GM12864 (cell line): Measurements from ENCODE around the gene KCNJ4.

Experiments
- DNase-seq: peaks from one replicate; pipeline ENCODE4 v3.0.0-alpha.2; 2011; ENCODE audit warnings: low read depth
- H3K4me3 ChIP-seq: 2 replicates; pipeline ENCODE4 v1.5.1; 2011; ENCODE audit warnings: mild to moderate bottlenecking, low read depth, low read length, control low read depth
- TF ChIP-seq, protein P1 (sequence below): IDR thresholded peaks from 2 replicates; pipeline ENCODE4 v1.5.1; 2011; ENCODE audit warnings: low read depth, mild to moderate bottlenecking, moderate library complexity, low read length, control low read depth, inconsistent platforms; ENCODE audit errors: missing control alignments

KCNJ4 gene

GRCh38 chr22:38437416-38437815 is 17.6 kb downstream of the KCNJ4 start:
- no peak for DNase-seq
- H3K4me3 ChIP-seq, result no peak overlapping the region
- TF ChIP-seq, protein P1, sequence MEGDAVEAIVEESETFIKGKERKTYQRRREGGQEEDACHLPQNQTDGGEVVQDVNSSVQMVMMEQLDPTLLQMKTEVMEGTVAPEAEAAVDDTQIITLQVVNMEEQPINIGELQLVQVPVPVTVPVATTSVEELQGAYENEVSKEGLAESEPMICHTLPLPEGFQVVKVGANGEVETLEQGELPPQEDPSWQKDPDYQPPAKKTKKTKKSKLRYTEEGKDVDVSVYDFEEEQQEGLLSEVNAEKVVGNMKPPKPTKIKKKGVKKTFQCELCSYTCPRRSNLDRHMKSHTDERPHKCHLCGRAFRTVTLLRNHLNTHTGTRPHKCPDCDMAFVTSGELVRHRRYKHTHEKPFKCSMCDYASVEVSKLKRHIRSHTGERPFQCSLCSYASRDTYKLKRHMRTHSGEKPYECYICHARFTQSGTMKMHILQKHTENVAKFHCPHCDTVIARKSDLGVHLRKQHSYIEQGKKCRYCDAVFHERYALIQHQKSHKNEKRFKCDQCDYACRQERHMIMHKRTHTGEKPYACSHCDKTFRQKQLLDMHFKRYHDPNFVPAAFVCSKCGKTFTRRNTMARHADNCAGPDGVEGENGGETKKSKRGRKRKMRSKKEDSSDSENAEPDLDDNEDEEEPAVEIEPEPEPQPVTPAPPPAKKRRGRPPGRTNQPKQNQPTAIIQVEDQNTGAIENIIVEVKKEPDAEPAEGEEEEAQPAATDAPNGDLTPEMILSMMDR, result no peak

DNA sequence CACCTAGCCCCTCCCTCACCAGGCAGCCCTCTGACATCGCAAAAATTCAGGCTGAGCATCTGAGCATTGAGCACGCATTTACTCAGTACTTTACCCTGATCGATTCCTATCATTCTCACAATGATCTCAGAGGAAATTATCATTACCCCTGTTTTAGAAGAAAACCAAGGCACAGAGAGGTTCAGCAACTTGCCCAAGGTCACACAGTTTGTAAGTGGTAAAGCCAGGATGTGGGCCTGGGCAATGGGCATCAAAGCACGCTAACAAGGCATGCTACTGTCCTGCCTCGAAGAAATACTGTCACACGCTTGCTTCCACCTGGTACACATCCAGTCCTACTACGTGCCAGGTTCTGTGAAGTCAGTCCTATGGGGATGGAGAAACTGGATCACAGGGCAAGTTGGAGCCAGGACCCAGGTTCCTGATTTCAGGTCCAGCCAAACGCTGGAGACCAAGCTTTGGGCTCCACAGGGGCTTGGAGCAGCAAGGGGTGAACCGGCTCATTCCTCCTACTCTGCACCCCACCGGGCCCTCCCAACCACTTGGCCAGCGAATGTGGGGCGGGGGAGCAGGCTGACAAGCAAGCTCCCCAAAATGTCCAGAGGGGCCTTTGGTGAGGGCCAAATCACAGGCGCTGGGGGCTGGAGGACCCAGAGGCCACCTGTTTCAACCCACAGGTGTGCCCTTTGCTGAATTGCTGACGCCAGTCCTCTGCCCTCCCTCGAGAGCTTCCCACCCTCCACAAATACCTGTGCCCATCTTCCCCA is 18.2 kb downstream of the KCNJ4 start:
- TF ChIP-seq, protein P1, result no peak
- no peak for DNase-seq
- H3K4me3 ChIP-seq, result no peak overlapping the region

- no peak overlapping the region for H3K4me3 ChIP-seq
- no peak for DNase-seq
- TF ChIP-seq, protein P1, result no peak
Observed at GRCh38 chr22:38435965-38436364, 19.0 kb downstream of the KCNJ4 start.

DNA sequence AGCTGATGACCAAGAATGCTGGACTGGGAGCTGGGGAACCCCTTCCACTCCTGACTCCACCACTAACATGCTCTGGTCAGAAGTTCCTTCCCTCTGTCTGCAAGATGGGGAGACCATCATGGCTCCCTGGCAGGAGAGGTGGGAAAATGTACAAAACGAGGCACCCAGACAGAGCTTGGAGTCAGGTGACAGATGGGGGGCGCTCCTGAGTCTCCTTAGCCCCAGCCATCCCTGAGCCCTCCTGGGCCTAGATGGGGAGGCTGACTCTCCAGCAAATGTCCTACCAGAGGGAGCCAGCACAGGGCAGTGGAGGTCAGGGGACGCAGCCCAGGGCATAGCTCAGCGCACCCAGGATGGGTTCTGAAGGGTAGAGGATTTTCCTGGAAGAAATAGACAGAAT is 20.0 kb downstream of the KCNJ4 start:
- TF ChIP-seq, protein P1, result no peak
- no peak overlapping the region for H3K4me3 ChIP-seq
- DNase-seq, result no peak

GRCh38 chr22:38433871-38434270 is 21.1 kb downstream of the KCNJ4 start:
- TF ChIP-seq, protein P1, result no peak
- no peak overlapping the region for H3K4me3 ChIP-seq

GRCh38 chr22:38432264-38432663 is 22.7 kb downstream of the KCNJ4 start:
- TF ChIP-seq, protein P1, result no peak
- DNase-seq, result no peak
- no peak overlapping the region for H3K4me3 ChIP-seq

More at GRCh38 chr22:38433871-38434270, 21.1 kb downstream of the KCNJ4 start:
- no peak for DNase-seq
